Middle frontal gyrus (tissue), 1 donor: ENCODE results near the gene VASN.
"Not testable (repeated sequence)": the region's sequence is repeated elsewhere in the genome, so short reads cannot be mapped to it uniquely, and the experiment has no call there.

Source experiments
- DNase-seq: peaks from one replicate; pipeline ENCODE4 v3.0.0-alpha.2; 2015; ENCODE audit warnings: low spot score; ENCODE audit errors: extremely low spot score

Gene VASN

GRCh38 chr16:4371357-4372000, at the start of gene VASN:
VASN (plus strand) TSS chr16:4371848; CDS start chr16:4380878, 9,030 bp downstream.
- DNase-seq, result peak; percentile 74

GRCh38 chr16:4322121-4323052, 49.3 kb upstream of the VASN start:
- no peak for DNase-seq

- DNase-seq, result no peak
Measured at GRCh38 chr16:4323071-4323844, 48.4 kb upstream of the VASN start.

GRCh38 chr16:4323845-4324488, 47.7 kb upstream of the VASN start:
- no peak for DNase-seq

GRCh38 chr16:4324492-4325252, 47.0 kb upstream of the VASN start:
- no peak for DNase-seq

GRCh38 chr16:4325253-4325758, 46.3 kb upstream of the VASN start:
- no peak for DNase-seq

GRCh38 chr16:4327386-4328045, 44.1 kb upstream of the VASN start:
- no peak for DNase-seq

GRCh38 chr16:4328046-4328781, 43.4 kb upstream of the VASN start:
- no peak for DNase-seq

GRCh38 chr16:4328782-4329775, 42.6 kb upstream of the VASN start:
- no peak for DNase-seq

GRCh38 chr16:4330277-4330874, 41.3 kb upstream of the VASN start:
- DNase-seq, result no peak

GRCh38 chr16:4332083-4332482, 39.6 kb upstream of the VASN start:
- no peak for DNase-seq

- DNase-seq, result no peak
Measured at GRCh38 chr16:4332623-4333307, 38.9 kb upstream of the VASN start.

- DNase-seq, result no peak
Measured at GRCh38 chr16:4333308-4333638, 38.4 kb upstream of the VASN start.

GRCh38 chr16:4333714-4334113, 37.9 kb upstream of the VASN start:
- DNase-seq, result not testable (repeated sequence)

- no peak for DNase-seq
Measured at GRCh38 chr16:4334724-4335495, 36.7 kb upstream of the VASN start.
